B cell (primary cell): ENCODE results near the gene GALR1. TPM values are rescaled to one million over a fixed set of nuclear protein-coding genes. Genes with fewer than 3 reads are reported as not detected.

Experiments
- ATAC-seq: fragments of 200-7000 bp; cut with Tn5 transposase; one replicate; pipeline ENCODE4 v1.10.0; 2021; ENCODE audit warnings: low read depth, mild to moderate bottlenecking, moderate number of reproducible peaks, moderate library complexity
- CTCF ChIA-PET: fragments of 350-600 bp; sonication (Branson Sonifier 250); formaldehyde crosslinking; loops from one replicate; lab custom pipeline; 2021; ENCODE audit warnings: antibody characterized with exemption, inconsistent platforms; lab: Charles Lee
- POLR2A ChIA-PET: fragments of 350-600 bp; sonication (Branson Sonifier 250); formaldehyde crosslinking; loops from one replicate; lab custom pipeline; 2021; ENCODE audit warnings: antibody characterized with exemption; lab: Charles Lee
- DNase-seq: peaks from one replicate; pipeline ENCODE4 v3.0.0; 2013
- H2AFZ ChIP-seq: 2 replicates; pipeline ENCODE4 v1.6.1; 2012; ENCODE audit warnings: mild to moderate bottlenecking, low read depth, low read length; ENCODE audit not compliant: insufficient read depth, poor library complexity, severe bottlenecking
- H3K27ac ChIP-seq, 2 donors: 1 replicate in 1 of 2; 2 replicates in 1 of 2; pipeline ENCODE4 v1.5.1; 2012 to 2013; ENCODE audit warnings: low read length in 2 of 2, mild to moderate bottlenecking in 2 of 2, moderate library complexity in 1 of 2
- H3K27me3 ChIP-seq, 4 experiments: fragments of 200-600 bp in 1 of 4; sonication (generic) in 1 of 4; replicated peaks in 1 of 4; 1 replicate in 2 of 4; 2 replicates in 2 of 4; pipeline versions ENCODE4 v1.6.1 to v1.7.0; 2013 to 2016; ENCODE audit warnings: low read length in 3 of 4, mild to moderate bottlenecking in 2 of 4, mixed read lengths in 1 of 4, moderate library complexity in 1 of 4; ENCODE audit not compliant: insufficient read depth in 4 of 4, control insufficient read depth in 3 of 4; ENCODE audit errors: control extremely low read depth in 1 of 4
- H3K36me3 ChIP-seq, 2 experiments: replicated peaks in 1 of 2; 1 replicate in 1 of 2; 2 replicates in 1 of 2; pipeline versions ENCODE4 v1.6.1 to v1.7.1; 2013; ENCODE audit warnings: low read length in 1 of 2; ENCODE audit not compliant: insufficient read depth in 2 of 2, control insufficient read depth in 1 of 2; ENCODE audit errors: control extremely low read depth in 1 of 2, extremely low read depth in 1 of 2
- H3K4me1 ChIP-seq, 2 donors: fragments of 200-600 bp in 1 of 2; sonication (generic) in 1 of 2; 1 replicate in 1 of 2; 2 replicates in 1 of 2; pipeline versions ENCODE4 v1.5.1 to v1.6.1; 2013 to 2017; ENCODE audit warnings: low read length in 2 of 2; ENCODE audit not compliant: control insufficient read depth in 2 of 2, insufficient read depth in 2 of 2
- H3K4me2 ChIP-seq: replicated peaks from 2 replicates; pipeline ENCODE3; 2012; ENCODE audit warnings: mild to moderate bottlenecking, low read depth, low read length; ENCODE audit not compliant: poor library complexity, severe bottlenecking
- H3K4me3 ChIP-seq, 5 experiments: fragments of 200-600 bp in 1 of 5; sonication (generic) in 1 of 5; 1 replicate in 3 of 5; 2 replicates in 2 of 5; pipeline versions ENCODE4 v1.5.1 to v1.7.0; 2011 to 2016; ENCODE audit warnings: low read length in 4 of 5, mild to moderate bottlenecking in 4 of 5, low read depth in 2 of 5, control low read depth in 1 of 5, moderate library complexity in 1 of 5; ENCODE audit not compliant: insufficient read depth in 1 of 5; ENCODE audit errors: control extremely low read depth in 1 of 5, extremely low read depth in 1 of 5
- H3K79me2 ChIP-seq: fragments of 200-600 bp; sonication (generic); one replicate; pipeline ENCODE4 v1.6.0; 2016; ENCODE audit warnings: low read length; ENCODE audit not compliant: control insufficient read depth, insufficient read depth
- H3K9ac ChIP-seq: fragments of 200-600 bp; sonication (generic); 2 replicates; pipeline ENCODE4 v1.6.1; 2017; ENCODE audit warnings: mild to moderate bottlenecking, low read length, moderate library complexity
- H3K9me3 ChIP-seq, 3 donors: one replicate each; pipeline versions ENCODE4 v1.6.1 to v1.7.1; 2013; ENCODE audit warnings: low read length in 2 of 3; ENCODE audit not compliant: control insufficient read depth in 2 of 3, insufficient read depth in 1 of 3; ENCODE audit errors: control extremely low read depth in 1 of 3
- H4K20me1 ChIP-seq: 2 replicates; pipeline ENCODE4 v1.6.0; 2012; ENCODE audit warnings: mild to moderate bottlenecking, low read length; ENCODE audit not compliant: insufficient read depth, control insufficient read depth, poor library complexity, severe bottlenecking
- H3K27ac Mint-ChIP-seq: one replicate; pipeline ENCODE4 v1.8.0; 2021; ENCODE audit warnings: mixed read lengths
- H3K27me3 Mint-ChIP-seq: one replicate; pipeline ENCODE4 v1.8.0; 2021; ENCODE audit warnings: mixed read lengths
- H3K4me1 Mint-ChIP-seq: one replicate; pipeline ENCODE4 v1.8.0; 2021; ENCODE audit warnings: mixed read lengths
- H3K4me3 Mint-ChIP-seq: one replicate; pipeline ENCODE4 v1.8.0; 2021; ENCODE audit warnings: mixed read lengths
- H3K9me3 Mint-ChIP-seq: one replicate; pipeline ENCODE4 v1.8.0; 2022; ENCODE audit warnings: mixed read lengths; ENCODE audit not compliant: insufficient read depth
- CTCF ChIP-seq: fragments of 200-600 bp; IDR thresholded peaks from one replicate; pipeline ENCODE4 v1.8.0; 2022; ENCODE audit warnings: antibody characterized with exemption, mild to moderate bottlenecking
- EZH2 ChIP-seq: IDR thresholded peaks from 2 replicates; pipeline ENCODE4 v1.6.1; 2012; ENCODE audit warnings: borderline replicate concordance, low read depth, mild to moderate bottlenecking, moderate library complexity, low read length; ENCODE audit not compliant: insufficient read depth, poor library complexity, severe bottlenecking
- WGBS: methylation state at CpG from one replicate; pipeline ENCODE4 v1.1.5; 2013; ENCODE audit warnings: missing lambda C conversion rate; ENCODE audit not compliant: insufficient coverage; 5-methylcytosine and 5-hydroxymethylcytosine counted together
- intact Hi-C: fragments of 100-400 bp; cut with micrococcal nuclease; formaldehyde crosslinking; loops from one replicate; pipeline ENCODE4 v1.10.0; 2022
- polyA plus RNA-seq: library from polyadenylated mRNA; depleted of rRNA; stranded (reverse); fragments of >200 nt; gene quantifications from 2 replicates; pipeline ENCODE4 v1.2.3, GENCODE V29; 2012
- total RNA-seq, 2 donors: library from RNA; stranded (reverse); fragments of 120-200 nt in 1 of 2; gene quantifications; 1 replicate in 1 of 2; 2 replicates in 1 of 2; pipeline versions ENCODE4 v1.2.3 to v1.2.4, GENCODE V29; 2013 to 2022

Gene GALR1
- total and polyA plus RNA-seq, 2 donors (not counting 1 experiment from before 2014, with no cell fraction given): not detected

- Histone ChIP-seq H3K27ac (no peak overlapping the region), H2AFZ (no peak overlapping the region), H3K4me2 (no peak overlapping the region), H3K9ac (no peak overlapping the region), H3K4me3 (no peak overlapping the region), H3K9me3 (peaks cover 0 to 27% (median 7%) of the 10 kb centered on the region in 3 donors), H4K20me1 (no peaks in the 10 kb centered on the region), H3K79me2 (no peaks in the 10 kb centered on the region), H3K4me1 (no peaks in the 10 kb centered on the region), H3K27me3 (peaks cover 0 to 2% (median 0%) of the 10 kb centered on the region in 4 experiments), H3K36me3 (no peaks in the 10 kb centered on the region)
- CTCF ChIA-PET: no interaction called here
- 95% methylated on average over 2 of the region's 4 CpGs for WGBS
- intact Hi-C loops: no loop called here
- peaks cover 8% of the 10 kb centered on the region for H3K9me3 Mint-ChIP-seq
- TF ChIP-seq CTCF (no peak), EZH2 (no peak)
- H3K27me3 Mint-ChIP-seq: peaks cover 18% of the 10 kb centered on the region
- no peak for DNase-seq
- no peak overlapping the region for H3K4me3 Mint-ChIP-seq
- H3K27ac Mint-ChIP-seq: no peak overlapping the region
- ATAC-seq: no peak
- no peaks in the 10 kb centered on the region for H3K4me1 Mint-ChIP-seq
- POLR2A ChIA-PET: no interaction called here
Measured at GRCh38 chr18:77262643-77263465, 13.2 kb downstream of the GALR1 start.

DNA sequence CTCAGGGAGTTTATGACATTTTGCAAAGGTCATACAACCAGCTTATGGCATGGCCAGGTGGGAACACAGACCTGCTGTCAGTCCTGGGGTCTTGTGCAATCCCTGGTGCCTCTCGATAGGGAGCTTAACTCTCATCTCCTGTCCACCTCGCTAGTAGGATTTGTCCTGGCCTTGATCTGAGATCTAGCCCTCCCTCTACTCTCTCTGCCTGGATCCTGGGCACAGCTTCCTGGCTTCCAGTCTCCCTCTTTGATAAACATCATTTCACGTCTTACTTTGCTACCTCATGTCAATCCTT is 13.8 kb downstream of the GALR1 start:
- no peak overlapping the region for H3K4me3 Mint-ChIP-seq
- ATAC-seq: no peak
- Histone ChIP-seq H3K4me3 (no peak overlapping the region), H3K9me3 (peaks cover 0 to 26% (median 7%) of the 10 kb centered on the region in 3 donors), H3K9ac (no peak overlapping the region), H3K4me2 (no peak overlapping the region), H3K27me3 (peaks cover 0 to 2% (median 0%) of the 10 kb centered on the region in 4 experiments), H2AFZ (no peak overlapping the region), H3K36me3 (no peaks in the 10 kb centered on the region), H3K79me2 (no peaks in the 10 kb centered on the region), H3K27ac (no peak overlapping the region), H3K4me1 (no peaks in the 10 kb centered on the region), H4K20me1 (no peaks in the 10 kb centered on the region)
- 88% methylated on average over 3 of the region's 3 CpGs for WGBS
- intact Hi-C loops: no loop called here
- H3K27me3 Mint-ChIP-seq: peaks cover 18% of the 10 kb centered on the region
- TF ChIP-seq CTCF: no peak
- TF ChIP-seq EZH2: no peak
- ChIA-PET CTCF (no interaction called here), POLR2A (no interaction called here)
- H3K27ac Mint-ChIP-seq: no peak overlapping the region
- no peaks in the 10 kb centered on the region for H3K4me1 Mint-ChIP-seq
- peaks cover 6% of the 10 kb centered on the region for H3K9me3 Mint-ChIP-seq
- DNase-seq: no peak
